PC-3 (cell line): ENCODE results near the gene IFNA13. TPM values are rescaled to one million over a fixed set of nuclear protein-coding genes. Genes with fewer than 3 reads are reported as not detected.

Experiments used
- ATAC-seq: fragments of 200-7000 bp; cut with Tn5 transposase; 2 replicates; pipeline ENCODE4 v1.9.1; 2020; ENCODE audit warnings: mild to moderate bottlenecking, moderate library complexity
- Bru-seq: library from RNA; stranded (reverse); fragments of 400-500 nt; gene quantifications from one replicate; lab custom pipeline; 2021; lab: Mats Ljungman, UMichigan
- BruChase-seq, 2 experiments: library from RNA; stranded (reverse); fragments of 400-500 nt; gene quantifications; one replicate each; lab custom pipeline; 2021; lab: Mats Ljungman, UMichigan
- BruUV-seq: library from RNA; stranded (reverse); fragments of 400-500 nt; replicated peaks from 2 replicates; lab custom pipeline; 2021; lab: Mats Ljungman, UMichigan
- CTCF ChIA-PET: fragments of 300-600 bp; sonication (Branson Sonifier 250); formaldehyde crosslinking; loops from one replicate; lab custom pipeline; 2022; ENCODE audit warnings: antibody characterized with exemption; lab: Charles Lee
- POLR2A ChIA-PET: fragments of 300-600 bp; sonication (Branson Sonifier 250); formaldehyde crosslinking; loops from one replicate; lab custom pipeline; 2022; ENCODE audit warnings: antibody characterized with exemption; ENCODE audit not compliant: unreplicated experiment; lab: Charles Lee
- DNase-seq: peaks from one replicate; pipeline ENCODE4 v3.0.0-alpha.2; 2015
- H2AFZ ChIP-seq: fragments of 300-600 bp; sonication (generic); 2 replicates; pipeline ENCODE4 v1.6.0; 2016; ENCODE audit warnings: antibody characterized with exemption, low read length
- H3F3A ChIP-seq: fragments of 300-600 bp; sonication (generic); one replicate; pipeline ENCODE4 v1.6.0; 2017; ENCODE audit warnings: antibody characterized with exemption, low read length, control low read depth, mild to moderate bottlenecking; ENCODE audit not compliant: unreplicated experiment
- H3K27ac ChIP-seq: fragments of 300-600 bp; sonication (generic); 2 replicates; pipeline ENCODE4 v1.5.1; 2016; ENCODE audit warnings: mild to moderate bottlenecking, low read length
- H3K27me3 ChIP-seq: fragments of 300-600 bp; sonication (generic); 2 replicates; pipeline ENCODE4 v1.6.1; 2016; ENCODE audit warnings: low read length, mixed read lengths
- H3K36me3 ChIP-seq: fragments of 300-600 bp; sonication (generic); 2 replicates; pipeline ENCODE4 v1.6.1; 2016; ENCODE audit warnings: low read depth, mixed run types, low read length, mixed read lengths
- H3K4me1 ChIP-seq: fragments of 300-600 bp; sonication (generic); 2 replicates; pipeline ENCODE4 v1.5.1; 2016; ENCODE audit warnings: low read length; ENCODE audit not compliant: insufficient read depth
- H3K4me2 ChIP-seq: fragments of 300-600 bp; sonication (generic); 2 replicates; pipeline ENCODE4 v1.6.0; 2016; ENCODE audit warnings: low read length
- H3K4me3 ChIP-seq: fragments of 300-600 bp; sonication (generic); 2 replicates; pipeline ENCODE4 v1.5.1; 2016; ENCODE audit warnings: mild to moderate bottlenecking, low read length, mixed read lengths
- H3K79me2 ChIP-seq: fragments of 300-600 bp; sonication (generic); 2 replicates; pipeline ENCODE4 v1.6.1; 2017; ENCODE audit warnings: low read length, mixed read lengths
- H3K9ac ChIP-seq: fragments of 300-600 bp; sonication (generic); 2 replicates; pipeline ENCODE4 v1.6.0; 2016; ENCODE audit warnings: mild to moderate bottlenecking, low read length
- H3K9me2 ChIP-seq: fragments of 300-600 bp; sonication (generic); replicated peaks from 2 replicates; pipeline ENCODE4 v1.6.1; 2016; ENCODE audit warnings: mixed run types, low read length, mixed read lengths
- H3K9me3 ChIP-seq: fragments of 300-600 bp; sonication (generic); 2 replicates; pipeline ENCODE4 v1.6.1; 2016; ENCODE audit warnings: low read length, mixed read lengths
- H4K20me1 ChIP-seq: fragments of 300-600 bp; sonication (generic); 2 replicates; pipeline ENCODE4 v1.6.1; 2016; ENCODE audit warnings: low read length, mixed read lengths
- EZH2 ChIP-seq: fragments of 300-600 bp; sonication (generic); IDR thresholded peaks from one replicate; pipeline ENCODE4 v1.6.1; 2017; ENCODE audit warnings: antibody characterized with exemption, mild to moderate bottlenecking, low read length; ENCODE audit not compliant: unreplicated experiment
- EZH2phosphoT487 ChIP-seq: fragments of 300-600 bp; sonication (generic); IDR thresholded peaks from 2 replicates; pipeline ENCODE4 v1.6.1; 2018; ENCODE audit warnings: mild to moderate bottlenecking, antibody characterized with exemption, low read length, borderline replicate concordance
- intact Hi-C: fragments of 100-400 bp; cut with micrococcal nuclease; formaldehyde crosslinking; loops from 2 replicates; pipeline ENCODE4 v1.9.0; 2023
- long read RNA-seq: library from polyadenylated mRNA; unstranded; transcript quantifications from one replicate; pipeline ENCODE4 v2.0.0, GENCODE V29; 2021; ENCODE audit not compliant: unreplicated experiment
- total RNA-seq: library from RNA; depleted of rRNA; stranded (reverse); fragments of >200 nt; gene quantifications from 2 replicates; pipeline ENCODE4 v1.2.3, GENCODE V29; 2014; rRNA removed
- TF ChIP-seq, protein P1 (sequence below): fragments of 300-600 bp; sonication (generic); conservative IDR thresholded peaks from 2 replicates; pipeline ENCODE4 v1.5.1; 2017; ENCODE audit warnings: antibody characterized with exemption, low read depth, mild to moderate bottlenecking, low read length

Gene IFNA13
- total RNA-seq (not detected in 2 replicates), Bru-seq, nascent RNA (percentile 19 among the genes with signal in this experiment), BruChase-seq, experiment 1, labeled RNA remaining after a 6-hour chase (not detected), BruChase-seq, experiment 2, labeled RNA remaining after a 2-hour chase (percentile 4 among the genes with signal in this experiment)
- long read RNA-seq = 0 reads

DNA sequence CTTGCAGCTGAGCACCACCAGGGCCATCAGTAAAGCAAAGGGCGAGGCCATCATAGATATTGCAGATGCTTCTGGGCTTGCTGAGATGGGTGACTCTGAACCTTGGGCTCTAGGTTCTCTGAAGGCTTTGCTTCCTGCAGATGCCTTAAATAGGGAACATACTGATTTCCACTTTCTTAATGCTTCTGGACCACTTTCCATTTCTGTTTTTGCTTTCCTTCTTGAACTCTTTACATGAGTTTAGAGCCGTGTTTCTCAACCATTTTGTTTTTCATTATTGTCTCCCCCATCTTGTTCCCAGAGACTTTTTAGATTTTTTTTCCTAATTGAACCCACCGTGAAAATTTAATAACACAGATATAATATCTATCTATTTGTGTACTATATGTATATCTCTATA, at the start of gene IFNA13:
IFNA13 (minus strand) TSS at position 101 of the 400 bp plus-strand sequence; CDS start at position 54, 47 bp downstream.
- CTCF ChIA-PET = no interaction called here
- Histone ChIP-seq H3K27me3 (no peaks in the 10 kb centered on the region), H3K9me2 (no peaks in the 10 kb centered on the region), H3K4me2 (no peak within 1 kb of the TSS), H3K79me2 (no peaks in the 10 kb centered on the region), H3F3A (no peaks in the 10 kb centered on the region), H3K27ac (no peak within 1 kb of the TSS), H3K36me3 (no peaks in the 10 kb centered on the region), H2AFZ (no peak within 1 kb of the TSS), H3K9me3 (no peaks in the 10 kb centered on the region), H3K4me1 (no peaks in the 10 kb centered on the region), H3K9ac (no peak within 1 kb of the TSS), H3K4me3 (no peak within 1 kb of the TSS), H4K20me1 (no peaks in the 10 kb centered on the region)
- intact Hi-C loops = no loop called here
- no peak for DNase-seq
- POLR2A ChIA-PET = no interaction called here
- no peak for TF ChIP-seq EZH2
- no peak for TF ChIP-seq EZH2phosphoT487
- TF ChIP-seq, protein P1, sequence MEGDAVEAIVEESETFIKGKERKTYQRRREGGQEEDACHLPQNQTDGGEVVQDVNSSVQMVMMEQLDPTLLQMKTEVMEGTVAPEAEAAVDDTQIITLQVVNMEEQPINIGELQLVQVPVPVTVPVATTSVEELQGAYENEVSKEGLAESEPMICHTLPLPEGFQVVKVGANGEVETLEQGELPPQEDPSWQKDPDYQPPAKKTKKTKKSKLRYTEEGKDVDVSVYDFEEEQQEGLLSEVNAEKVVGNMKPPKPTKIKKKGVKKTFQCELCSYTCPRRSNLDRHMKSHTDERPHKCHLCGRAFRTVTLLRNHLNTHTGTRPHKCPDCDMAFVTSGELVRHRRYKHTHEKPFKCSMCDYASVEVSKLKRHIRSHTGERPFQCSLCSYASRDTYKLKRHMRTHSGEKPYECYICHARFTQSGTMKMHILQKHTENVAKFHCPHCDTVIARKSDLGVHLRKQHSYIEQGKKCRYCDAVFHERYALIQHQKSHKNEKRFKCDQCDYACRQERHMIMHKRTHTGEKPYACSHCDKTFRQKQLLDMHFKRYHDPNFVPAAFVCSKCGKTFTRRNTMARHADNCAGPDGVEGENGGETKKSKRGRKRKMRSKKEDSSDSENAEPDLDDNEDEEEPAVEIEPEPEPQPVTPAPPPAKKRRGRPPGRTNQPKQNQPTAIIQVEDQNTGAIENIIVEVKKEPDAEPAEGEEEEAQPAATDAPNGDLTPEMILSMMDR = no peak
- no peak for ATAC-seq
- BruUV-seq = no TSS peak

GRCh38 chr9:21415493-21416267, 47.8 kb upstream of the IFNA13 start:
- H3K4me2 ChIP-seq = peak overlapping the region; percentile 11
- intact Hi-C loops = no loop called here
- no TSS peak for BruUV-seq
- no peaks in the 10 kb centered on the region for H3K79me2 ChIP-seq
- H3F3A ChIP-seq = no peaks in the 10 kb centered on the region
- TF ChIP-seq, protein P1 = no peak
- TF ChIP-seq EZH2 = no peak
- no peak for TF ChIP-seq EZH2phosphoT487
- H2AFZ ChIP-seq = no peak overlapping the region
- H3K27ac ChIP-seq = no peak overlapping the region
- no peaks in the 10 kb centered on the region for H3K36me3 ChIP-seq
- peaks cover 13% of the 10 kb centered on the region for H3K4me1 ChIP-seq
- ATAC-seq = peak; percentile 64
- H4K20me1 ChIP-seq = no peaks in the 10 kb centered on the region
- H3K9ac ChIP-seq = no peak overlapping the region
- no peaks in the 10 kb centered on the region for H3K9me2 ChIP-seq
- H3K4me3 ChIP-seq = no peak overlapping the region
- H3K27me3 ChIP-seq = 0 out of 2 replicates have a peak, but pooled peaks cover 4% of the 10 kb centered on the region
- H3K9me3 ChIP-seq = no peaks in the 10 kb centered on the region
- DNase-seq = peak; percentile 70
- CTCF ChIA-PET = no interaction called here
- POLR2A ChIA-PET = no interaction called here
